Measurements from ENCODE around the gene MRPL44.

Gene MRPL44

DNA sequence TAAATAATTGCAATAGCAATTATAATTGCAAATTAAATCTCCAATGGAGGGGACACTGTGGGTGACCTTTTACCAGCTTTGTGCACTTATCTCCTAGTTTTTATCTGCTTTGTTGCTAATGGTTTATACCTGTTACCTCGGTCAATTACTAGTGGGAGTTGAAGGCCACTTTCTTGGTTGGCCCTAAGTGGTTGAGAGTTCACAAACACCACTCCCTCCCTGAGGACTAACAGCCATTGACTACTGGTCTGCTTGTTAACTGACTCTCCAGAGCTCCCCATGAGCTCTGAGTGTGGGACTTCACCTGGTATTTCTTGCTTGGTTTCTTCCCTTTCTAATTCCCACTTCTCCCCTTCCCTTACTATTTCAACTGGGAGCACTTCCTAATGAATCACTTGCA lies 54.6 kb downstream of the MRPL44 start:
- TF ChIP-seq, protein P1, sequence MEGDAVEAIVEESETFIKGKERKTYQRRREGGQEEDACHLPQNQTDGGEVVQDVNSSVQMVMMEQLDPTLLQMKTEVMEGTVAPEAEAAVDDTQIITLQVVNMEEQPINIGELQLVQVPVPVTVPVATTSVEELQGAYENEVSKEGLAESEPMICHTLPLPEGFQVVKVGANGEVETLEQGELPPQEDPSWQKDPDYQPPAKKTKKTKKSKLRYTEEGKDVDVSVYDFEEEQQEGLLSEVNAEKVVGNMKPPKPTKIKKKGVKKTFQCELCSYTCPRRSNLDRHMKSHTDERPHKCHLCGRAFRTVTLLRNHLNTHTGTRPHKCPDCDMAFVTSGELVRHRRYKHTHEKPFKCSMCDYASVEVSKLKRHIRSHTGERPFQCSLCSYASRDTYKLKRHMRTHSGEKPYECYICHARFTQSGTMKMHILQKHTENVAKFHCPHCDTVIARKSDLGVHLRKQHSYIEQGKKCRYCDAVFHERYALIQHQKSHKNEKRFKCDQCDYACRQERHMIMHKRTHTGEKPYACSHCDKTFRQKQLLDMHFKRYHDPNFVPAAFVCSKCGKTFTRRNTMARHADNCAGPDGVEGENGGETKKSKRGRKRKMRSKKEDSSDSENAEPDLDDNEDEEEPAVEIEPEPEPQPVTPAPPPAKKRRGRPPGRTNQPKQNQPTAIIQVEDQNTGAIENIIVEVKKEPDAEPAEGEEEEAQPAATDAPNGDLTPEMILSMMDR (IDR thresholded peaks at IDR 0.05; ENCODE audit: low read depth, low read length), result no peak
- no peaks in the 10 kb centered on the region; the same call in 1 of the 2 replicates for H3K4me1 ChIP-seq
- no peaks in the 10 kb centered on the region for H3K36me3 ChIP-seq
- no peak for DNase-seq
- no peak overlapping the region for H3K4me3 ChIP-seq (ENCODE audit: low read depth, low read length)
- no peaks in the 10 kb centered on the region for H3K9me3 ChIP-seq
- no peaks in the 10 kb centered on the region; the same call in 1 of the 2 replicates for H3K27me3 ChIP-seq

DNA sequence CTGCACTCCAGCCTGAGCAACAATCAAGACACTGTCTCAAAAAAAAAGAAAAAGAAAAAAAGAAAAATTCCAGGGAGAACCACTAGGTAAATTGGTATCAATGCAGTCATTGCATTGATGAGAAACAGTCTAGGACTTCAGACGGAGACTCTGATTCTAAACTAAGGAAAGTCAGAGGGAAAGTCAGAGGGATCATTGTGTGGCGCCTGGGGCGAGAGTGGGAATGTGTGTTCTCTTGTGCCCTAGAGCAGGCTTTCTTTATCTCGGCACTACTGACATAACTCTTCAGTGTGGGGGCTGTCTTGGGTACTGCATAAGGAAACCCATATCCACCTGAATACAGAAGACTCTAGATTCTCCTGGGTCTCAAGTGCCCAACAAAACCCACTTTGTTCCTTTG lies 57.1 kb downstream of the MRPL44 start:
- Histone ChIP-seq H3K9me3 (no peaks in the 10 kb centered on the region), H3K4me3 (ENCODE audit: low read depth, low read length) (no peak overlapping the region), H3K36me3 (no peaks in the 10 kb centered on the region), H3K27me3 (no peaks in the 10 kb centered on the region; the same call in 1 of the 2 replicates), H3K4me1 (no peaks in the 10 kb centered on the region)
- no peak for DNase-seq
- TF ChIP-seq, protein P1 (IDR thresholded peaks at IDR 0.05; ENCODE audit: low read depth, low read length), result no peak

DNA sequence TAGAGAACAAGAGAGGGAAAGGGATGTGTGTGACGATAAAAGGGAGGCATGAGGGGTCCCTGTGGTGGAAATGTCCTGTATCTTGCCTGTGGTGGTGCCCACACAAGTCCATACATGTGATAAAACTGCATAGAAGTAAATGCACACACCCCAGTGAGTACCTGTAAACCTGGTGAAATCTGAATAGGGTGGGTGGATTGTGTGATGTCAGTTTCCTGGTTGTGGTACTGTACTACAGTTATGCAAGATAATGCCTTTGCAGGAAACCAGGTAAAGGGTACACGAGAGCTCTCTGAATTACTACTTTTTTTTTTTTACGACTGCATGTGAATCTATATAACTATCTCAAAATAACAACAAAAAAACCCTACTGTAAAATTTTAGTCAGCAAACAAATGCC lies 59.7 kb downstream of the MRPL44 start:
- Histone ChIP-seq H3K27me3 (no peaks in the 10 kb centered on the region), H3K36me3 (no peaks in the 10 kb centered on the region), H3K9me3 (no peaks in the 10 kb centered on the region), H3K4me3 (ENCODE audit: low read depth, low read length) (no peak overlapping the region), H3K4me1 (no peaks in the 10 kb centered on the region)
- TF ChIP-seq, protein P1 (IDR thresholded peaks at IDR 0.05; ENCODE audit: low read depth, low read length), result no peak
- DNase-seq, result no peak

Data from BE2C (cell line).